Dedifferentiated amniotic fluid mesenchymal stem cell (primary cell): Measurements from ENCODE around the gene LIPT1.
"Not testable (repeated sequence)": the region's sequence is repeated elsewhere in the genome, so short reads cannot be mapped to it uniquely, and the experiment has no call there.

Experiments
- DNase-seq: peaks from one replicate; pipeline ENCODE4 v3.0.0-alpha.2; 2016; ENCODE audit errors: extremely low spot score

The LIPT1 gene

DNA sequence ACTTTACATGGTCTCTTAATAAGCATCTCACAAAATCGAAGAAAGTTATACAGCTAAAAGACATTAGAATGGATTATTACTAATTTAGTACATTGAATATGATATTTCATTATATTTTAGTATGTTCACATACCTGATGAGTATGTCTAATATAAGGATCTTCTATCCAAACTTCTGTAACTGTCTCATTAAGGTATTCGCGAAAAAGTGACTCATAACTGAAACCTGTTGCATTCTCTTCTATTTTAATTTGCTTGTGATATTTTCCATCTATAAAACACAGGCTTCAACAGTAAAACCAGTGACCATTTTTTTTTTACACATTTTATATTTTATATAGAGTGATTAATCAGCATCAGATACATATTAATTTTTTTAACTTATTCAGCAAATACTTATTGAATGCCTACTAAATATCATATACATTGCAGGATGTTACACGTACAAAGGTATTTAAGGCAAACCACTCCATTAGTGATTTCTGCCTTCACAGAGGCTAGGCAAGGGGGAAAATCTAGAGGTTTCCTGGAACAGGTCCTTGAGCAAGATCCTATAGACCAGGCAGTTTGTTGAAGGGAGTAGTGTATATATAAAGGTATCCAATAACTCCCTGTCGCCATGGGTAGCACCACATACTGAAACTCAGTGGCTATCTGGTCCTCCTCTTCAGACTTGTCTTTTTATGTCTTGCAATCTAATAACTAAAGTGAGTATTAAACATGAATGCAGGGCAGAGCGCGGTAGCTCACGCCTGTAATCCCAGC, 16.8 kb downstream of the LIPT1 start:
- no peak for DNase-seq

DNA sequence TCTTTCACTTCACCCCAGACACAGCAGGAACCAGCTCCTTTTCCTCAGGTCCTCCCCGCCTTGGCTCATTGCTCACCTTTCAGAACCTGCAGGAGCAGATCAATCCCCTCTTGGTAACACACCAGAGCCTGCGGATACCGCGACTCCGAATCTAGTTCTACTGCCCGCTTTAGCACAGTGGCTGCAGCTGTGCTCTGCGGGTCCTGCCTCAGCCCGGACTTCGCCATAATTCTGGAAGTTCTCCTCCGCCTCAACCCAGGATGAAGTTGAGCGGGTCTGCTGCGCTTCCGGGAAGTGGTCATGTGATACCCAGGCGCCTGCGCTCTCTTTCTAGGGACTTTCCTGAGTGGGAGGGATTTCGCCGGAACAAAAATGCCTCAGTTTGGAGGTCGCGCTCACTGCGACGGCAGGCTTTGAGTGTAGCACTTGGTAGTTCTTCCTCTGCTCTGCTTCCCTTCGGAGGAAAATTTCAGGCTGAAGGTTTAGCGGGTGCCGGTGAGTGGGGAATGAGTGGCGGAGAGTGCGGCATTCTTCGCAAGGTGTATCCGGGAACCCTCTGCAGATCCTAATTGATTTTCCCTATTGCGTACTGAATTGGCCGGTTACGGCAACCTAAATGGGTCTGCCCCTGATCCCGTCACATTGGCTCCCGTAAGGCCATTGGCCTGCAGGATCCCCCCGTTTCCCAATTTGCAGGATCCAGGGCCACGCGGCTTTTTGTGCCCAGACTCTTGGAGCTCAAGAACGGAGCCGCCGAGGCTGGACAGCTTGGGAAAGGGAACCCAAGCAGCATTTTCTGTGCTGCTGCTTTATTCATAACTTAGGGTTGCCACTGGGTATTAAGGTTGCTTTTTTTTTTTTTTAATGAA, 26.2 kb downstream of the LIPT1 start, which contains the start of the genes MITD1 and MRPL30:
Gene MITD1 (minus strand): TSS at position 304 of the 869 bp plus-strand sequence. CDS start 77 bp downstream, at position 227.
Gene MRPL30 (plus strand): TSS at position 430 of the 869 bp plus-strand sequence. CDS start 5,020 bp downstream, outside the sequence.
- peak; percentile 97 for DNase-seq

DNA sequence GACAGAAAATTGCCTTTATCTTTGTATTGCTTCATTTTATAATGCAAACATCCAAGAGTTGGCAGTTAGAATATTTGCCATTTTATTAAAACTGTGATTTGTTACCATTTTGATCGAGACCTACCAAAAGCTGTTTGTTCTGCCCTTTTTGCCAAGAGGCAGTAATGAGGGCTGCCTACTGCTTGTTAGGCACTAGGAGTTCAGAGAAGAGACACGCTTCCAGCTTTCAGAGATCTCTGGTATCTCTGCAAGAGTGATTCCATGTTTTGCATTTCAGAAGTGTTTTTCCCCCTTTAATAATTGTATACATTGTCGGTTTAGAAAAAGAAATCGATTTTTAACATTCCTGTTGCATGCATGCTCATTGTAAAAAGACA, 26.8 kb downstream of the LIPT1 start:
- DNase-seq: no peak

DNA sequence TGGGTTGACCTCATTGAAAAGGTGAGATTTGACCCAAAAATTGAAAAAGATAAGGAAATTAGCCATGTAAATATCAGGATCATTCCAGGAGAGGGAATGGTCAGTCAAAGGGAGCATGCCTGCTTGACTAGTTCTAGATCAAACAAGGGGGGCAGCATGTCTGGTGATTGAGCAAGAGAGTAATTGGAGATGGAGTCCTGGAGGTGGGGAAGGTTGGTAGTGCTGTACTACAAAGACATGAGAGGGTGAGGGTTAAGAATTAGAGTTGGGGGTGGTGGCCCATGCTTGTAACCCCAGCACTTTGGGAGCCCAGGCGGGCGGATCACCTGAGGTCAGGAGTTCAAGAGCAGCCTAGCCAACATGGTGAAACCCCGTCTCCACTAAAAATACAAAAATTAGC, 28.3 kb downstream of the LIPT1 start:
- no peak for DNase-seq

DNA sequence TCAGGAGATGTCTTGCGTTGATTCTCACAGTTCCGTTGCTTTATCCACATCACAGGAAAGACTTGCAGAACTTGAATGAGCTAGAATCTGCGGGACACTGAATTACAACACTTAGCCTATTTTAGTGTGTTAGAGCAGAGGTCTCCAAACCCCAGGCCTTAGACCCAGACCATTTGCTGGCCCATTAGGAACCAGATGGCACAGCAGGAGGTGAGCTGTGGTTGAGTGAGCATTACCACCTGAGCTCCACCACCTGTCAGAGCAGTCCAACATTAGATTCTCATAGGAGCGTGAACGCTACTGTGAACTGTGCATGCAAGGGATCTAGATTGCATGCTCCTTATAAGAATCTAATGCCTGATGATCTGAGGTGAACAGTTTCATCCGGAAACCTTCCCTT, 30.0 kb downstream of the LIPT1 start:
- DNase-seq: no peak

DNA sequence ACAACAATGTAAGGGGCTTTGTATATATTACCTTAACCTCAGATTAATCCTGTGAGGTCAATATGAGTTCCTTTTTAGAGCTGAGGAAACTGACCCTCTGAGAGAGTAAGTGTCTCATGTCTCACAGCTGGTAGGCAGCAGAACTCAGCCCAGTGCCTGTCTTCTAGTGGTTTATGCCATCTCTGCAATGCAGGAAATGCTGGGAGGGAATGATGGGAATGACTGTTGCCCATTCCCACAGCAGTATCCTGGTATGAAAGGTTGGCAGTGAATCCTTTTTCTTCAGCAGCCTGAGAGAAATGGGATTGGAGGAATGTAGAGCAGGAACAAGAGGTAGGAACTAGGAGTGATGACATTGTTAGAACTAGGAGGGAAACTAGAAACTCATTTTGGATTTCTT, 32.2 kb downstream of the LIPT1 start:
- DNase-seq: no peak

DNA sequence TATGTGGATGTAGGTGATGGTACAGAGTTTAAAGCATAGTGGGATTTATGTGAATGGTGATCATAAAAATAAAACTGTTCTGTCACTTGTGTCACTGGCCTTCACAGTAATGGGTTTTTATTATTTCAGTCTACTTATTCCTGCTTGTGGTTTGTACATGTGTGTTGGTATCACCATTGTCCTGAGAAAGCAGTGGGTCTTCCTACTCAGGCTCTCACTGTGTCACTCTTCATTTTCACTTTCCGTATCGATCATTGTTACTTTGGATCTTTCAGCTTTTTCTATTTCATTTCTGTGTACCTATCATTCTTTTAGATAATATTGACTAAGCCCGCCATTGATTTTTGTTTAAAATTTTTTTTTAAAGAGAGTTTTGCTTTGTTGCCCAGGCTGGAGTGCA, 33.6 kb downstream of the LIPT1 start:
- DNase-seq: no peak

DNA sequence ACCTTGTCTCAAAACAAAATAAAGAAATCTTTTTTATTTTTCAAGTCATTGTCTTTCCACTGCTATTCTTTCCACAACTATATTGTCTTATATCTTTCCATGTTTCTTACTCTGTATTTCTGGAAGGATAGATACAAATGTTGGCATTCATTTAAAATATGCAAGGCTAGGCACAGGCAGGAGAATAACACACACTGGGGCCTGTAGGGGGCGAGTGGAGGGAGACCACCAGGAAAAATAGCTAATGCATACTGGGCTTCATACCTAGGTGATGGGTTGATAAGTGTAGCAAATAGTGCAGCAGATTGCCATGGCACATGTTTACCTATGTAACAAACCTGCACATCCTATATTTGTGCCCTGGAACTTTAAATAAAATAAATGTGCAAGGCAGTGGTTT, 35.8 kb downstream of the LIPT1 start:
- DNase-seq: no peak

DNA sequence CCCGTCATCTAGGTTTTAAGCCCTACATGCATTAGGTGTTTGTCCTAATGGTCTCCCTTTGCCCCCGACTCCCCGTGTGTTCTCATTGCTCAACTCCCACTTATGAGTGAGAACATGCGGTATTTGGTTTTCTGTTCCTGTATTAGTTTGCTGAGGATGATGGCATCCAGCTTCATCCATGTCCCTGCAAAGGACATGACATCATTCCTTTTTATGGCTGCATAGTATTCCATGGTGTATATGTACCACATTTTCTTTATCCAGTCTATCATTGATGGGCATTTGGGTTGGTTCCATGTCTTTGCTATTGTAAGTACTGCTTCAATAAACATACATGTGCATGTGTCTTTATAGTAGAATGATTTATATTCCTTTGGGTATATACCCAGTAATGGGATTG, 37.6 kb downstream of the LIPT1 start:
- not testable (repeated sequence) for DNase-seq

DNA sequence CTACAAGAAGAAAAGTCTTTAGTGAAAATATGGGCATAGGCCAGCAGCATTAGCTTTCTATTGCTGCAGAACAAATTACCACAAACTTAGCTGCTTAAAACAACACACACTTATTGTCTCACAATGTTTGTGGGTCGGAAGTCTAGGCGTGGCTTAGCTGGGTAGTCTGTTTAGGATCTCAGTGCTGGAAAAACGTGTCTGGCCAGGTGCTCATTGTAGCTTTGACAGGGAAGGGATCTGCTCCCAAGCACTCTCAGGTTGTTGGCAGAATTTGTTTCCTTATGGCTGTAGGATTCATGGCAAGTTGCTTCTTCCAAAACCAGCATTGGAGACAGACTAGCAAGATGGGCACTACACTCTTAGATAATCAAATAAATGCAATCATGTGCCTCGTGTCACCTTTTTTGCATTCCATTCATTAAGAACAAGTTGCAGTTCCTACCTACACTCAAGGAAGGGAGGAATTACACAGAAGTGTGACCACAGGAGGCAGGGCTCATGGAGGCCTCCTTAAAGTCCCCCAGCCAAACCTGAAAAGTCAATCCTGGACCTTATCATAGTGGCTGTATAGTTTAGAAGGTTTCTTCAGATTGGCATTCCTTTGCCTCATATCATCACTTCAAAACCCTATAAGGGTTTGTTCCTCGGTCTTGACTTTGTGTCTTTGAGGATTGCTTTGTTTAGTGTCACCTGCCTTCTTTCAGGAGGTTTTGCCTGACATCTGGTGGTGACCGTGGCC, 43.5 kb downstream of the LIPT1 start:
- no peak for DNase-seq

DNA sequence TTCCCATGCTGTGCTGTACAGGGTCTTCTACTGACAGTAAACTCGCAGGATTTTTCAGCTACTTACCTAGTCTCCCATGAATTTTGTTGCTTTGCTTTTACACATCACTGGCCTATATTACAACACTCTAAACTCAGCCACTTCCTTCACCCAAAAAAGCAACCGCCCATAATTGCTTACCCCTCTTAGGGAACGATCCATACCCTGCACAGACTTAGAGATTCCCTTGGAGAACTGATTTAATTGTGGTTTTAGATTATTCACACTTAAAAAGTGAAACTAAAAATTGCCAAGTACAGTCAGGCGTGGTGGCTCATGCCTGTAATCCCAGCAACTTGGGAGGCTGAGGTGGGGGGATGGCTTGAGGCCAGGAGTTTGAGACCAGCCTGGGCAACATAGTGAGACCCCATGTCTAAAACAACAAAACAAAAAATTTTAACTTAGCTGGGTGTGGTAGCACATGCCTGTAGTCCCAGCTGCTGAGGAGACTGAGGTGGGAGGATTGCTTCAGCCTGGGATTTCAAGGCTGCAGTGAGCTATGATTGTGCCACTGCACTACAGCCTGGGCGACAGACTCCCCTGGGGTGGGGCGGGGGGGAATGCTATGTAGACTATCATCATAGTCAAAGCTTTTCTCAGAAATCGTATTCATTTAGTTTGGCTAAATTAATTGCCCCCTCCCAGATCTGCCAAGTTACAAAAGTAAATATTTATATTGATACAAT, 45.5 kb downstream of the LIPT1 start:
- no peak for DNase-seq

DNA sequence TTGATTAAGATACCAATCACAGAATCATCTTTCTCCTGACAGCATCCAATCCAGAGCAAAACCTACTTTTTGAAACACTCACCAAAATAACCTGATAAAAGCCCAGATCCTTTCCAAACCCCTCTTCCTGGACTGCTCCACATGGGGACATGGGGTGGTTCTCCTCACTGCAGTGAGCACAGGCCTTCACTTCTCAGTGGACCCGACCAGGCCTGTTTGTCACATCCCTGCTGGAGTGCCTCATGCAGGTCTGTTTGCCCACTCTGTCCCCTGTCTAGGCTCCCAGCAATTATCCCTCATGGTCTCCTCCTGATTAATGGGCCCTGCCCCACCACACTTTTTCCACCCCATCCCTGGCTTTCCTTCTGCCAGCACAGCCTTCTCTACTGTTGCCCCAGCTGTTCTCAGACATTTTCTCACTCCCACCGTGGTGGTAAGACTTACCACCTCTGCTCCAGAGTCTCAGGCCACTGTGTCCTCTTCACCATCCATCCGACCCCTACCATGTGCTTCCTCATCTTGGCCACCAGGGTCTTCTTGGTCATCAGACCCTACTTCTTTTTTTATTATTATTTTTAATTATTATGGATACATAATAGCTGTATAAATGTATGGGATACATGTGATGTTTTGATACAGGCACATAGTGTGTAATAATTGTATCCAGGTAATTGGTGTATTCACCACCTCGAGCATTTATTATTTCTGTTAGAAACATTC, 47.4 kb downstream of the LIPT1 start:
- DNase-seq: no peak

DNA sequence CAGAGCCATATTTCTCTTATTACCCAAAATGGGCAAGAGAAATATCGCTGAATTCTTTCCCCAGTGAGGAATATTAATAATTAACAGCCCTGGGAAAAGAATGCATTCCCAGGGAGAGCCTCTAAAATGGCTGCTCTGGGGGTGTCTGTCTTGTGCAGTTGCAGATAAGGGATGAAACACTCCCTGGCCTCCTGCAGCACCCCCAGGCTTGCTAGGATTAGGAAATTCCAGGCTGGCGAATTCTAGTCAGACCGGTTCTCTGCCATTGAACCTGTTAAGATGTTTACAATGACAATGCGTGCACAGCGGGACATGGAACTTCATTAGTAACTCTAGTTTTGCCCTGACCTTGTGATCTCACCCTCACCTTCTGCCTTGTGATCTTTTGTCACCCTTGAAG, 50.7 kb downstream of the LIPT1 start:
- DNase-seq: no peak
